IMR-90 (cell line): Measurements from ENCODE around the gene MGAT5B. TPM values are rescaled to one million over a fixed set of nuclear protein-coding genes. Genes with fewer than 3 reads are reported as not detected.
A peak's percentile ranks its signal among the peaks of the same experiment; 100 is the strongest.

Experiments used
- ATAC-seq: fragments of 200-7000 bp; cut with Tn5 transposase; 2 replicates; pipeline ENCODE4 v1.9.1; 2020; ENCODE audit warnings: low read depth, mild to moderate bottlenecking, moderate library complexity
- BruUV-seq: library from RNA; stranded (reverse); fragments of 400-500 nt; replicated peaks from 2 replicates; lab custom pipeline; 2021; lab: Mats Ljungman, UMichigan
- CTCF ChIA-PET: fragments of 300-600 bp; formaldehyde crosslinking; extraction: SDS; loops from one replicate; lab custom pipeline; 2021; ENCODE audit warnings: antibody characterized with exemption; lab: Yijun Ruan, JAX
- POLR2A ChIA-PET: fragments of 300-600 bp; sonication (Branson Sonifier 250); formaldehyde crosslinking; loops from one replicate; lab custom pipeline; 2022; ENCODE audit warnings: antibody characterized with exemption; ENCODE audit not compliant: unreplicated experiment; lab: Charles Lee
- DNase-seq: peaks from one replicate; pipeline ENCODE4 v3.0.0; 2013
- H2AFZ ChIP-seq: replicated peaks from 2 replicates; pipeline ENCODE3; 2013; ENCODE audit warnings: low read length, mild to moderate bottlenecking; ENCODE audit not compliant: poor library complexity
- H2AK5ac ChIP-seq: 2 replicates; pipeline ENCODE4 v1.6.1; 2013; ENCODE audit warnings: low read depth, low read length, inconsistent platforms
- H2AK9ac ChIP-seq: replicated peaks from 2 replicates; pipeline ENCODE3; 2013; ENCODE audit warnings: mild to moderate bottlenecking, low read depth, low read length, moderate library complexity; ENCODE audit not compliant: poor library complexity
- H2BK120ac ChIP-seq: 2 replicates; pipeline ENCODE4 v1.6.1; 2013; ENCODE audit warnings: low read depth, low read length, inconsistent platforms
- H2BK15ac ChIP-seq: 3 replicates; pipeline ENCODE4 v1.6.1; 2013; ENCODE audit warnings: low read depth, low read length, inconsistent platforms
- H2BK20ac ChIP-seq: 2 replicates; pipeline ENCODE4 v1.6.1; 2013; ENCODE audit warnings: low read depth, mild to moderate bottlenecking, inconsistent platforms, low read length, moderate library complexity
- H2BK5ac ChIP-seq: 2 replicates; pipeline ENCODE4 v1.6.1; 2013; ENCODE audit warnings: mild to moderate bottlenecking, low read depth, low read length, inconsistent platforms; ENCODE audit not compliant: poor library complexity, severe bottlenecking
- H3K14ac ChIP-seq: replicated peaks from 2 replicates; pipeline ENCODE4 v1.6.1; 2013; ENCODE audit warnings: low read depth, low read length, inconsistent platforms
- H3K18ac ChIP-seq: 2 replicates; pipeline ENCODE4 v1.6.1; 2013; ENCODE audit warnings: low read depth, low read length, control low read depth
- H3K23ac ChIP-seq: 2 replicates; pipeline ENCODE4 v1.6.1; 2013; ENCODE audit warnings: low read depth, low read length, inconsistent platforms
- H3K27ac ChIP-seq: 2 replicates; pipeline ENCODE4 v1.5.1; 2013; ENCODE audit warnings: mild to moderate bottlenecking, control low read depth, low read length; ENCODE audit not compliant: insufficient read depth
- H3K27me3 ChIP-seq: 2 replicates; pipeline ENCODE4 v1.6.1; 2013; ENCODE audit warnings: low read length; ENCODE audit not compliant: control insufficient read depth, insufficient read depth
- H3K36me3 ChIP-seq: 2 replicates; pipeline ENCODE4 v1.6.1; 2013; ENCODE audit warnings: low read length, mixed read lengths; ENCODE audit not compliant: control insufficient read depth, insufficient read depth
- H3K4ac ChIP-seq: 2 replicates; pipeline ENCODE4 v1.6.1; 2013; ENCODE audit warnings: low read depth, low read length, inconsistent platforms
- H3K4me1 ChIP-seq: 2 replicates; pipeline ENCODE4 v1.6.1; 2013; ENCODE audit warnings: low read length, mixed read lengths; ENCODE audit not compliant: control insufficient read depth, insufficient read depth
- H3K4me2 ChIP-seq: 2 replicates; pipeline ENCODE4 v1.6.1; 2013; ENCODE audit warnings: low read depth, mild to moderate bottlenecking, control low read depth, low read length, moderate library complexity
- H3K4me3 ChIP-seq: 2 replicates; pipeline ENCODE4 v1.5.1; 2013; ENCODE audit warnings: low read depth, mild to moderate bottlenecking, control low read depth, low read length, moderate library complexity; ENCODE audit not compliant: insufficient read depth
- H3K56ac ChIP-seq: 2 replicates; pipeline ENCODE4 v1.6.1; 2013; ENCODE audit warnings: low read length, inconsistent platforms; ENCODE audit not compliant: insufficient read depth; ENCODE audit errors: extremely low read depth
- H3K79me1 ChIP-seq, 2 experiments: 2 replicates each; pipeline ENCODE4 v1.6.1; 2013; ENCODE audit warnings: low read length in 2 of 2, inconsistent platforms in 1 of 2, low read depth in 1 of 2
- H3K9ac ChIP-seq: 2 replicates; pipeline ENCODE4 v1.6.1; 2013; ENCODE audit warnings: low read depth, low read length, control low read depth
- H3K9me1 ChIP-seq: 2 replicates; pipeline ENCODE4 v1.6.1; 2013; ENCODE audit warnings: low read length, inconsistent platforms; ENCODE audit not compliant: insufficient read depth
- H3K9me3 ChIP-seq: 2 replicates; pipeline ENCODE4 v1.6.1; 2013; ENCODE audit warnings: low read length; ENCODE audit not compliant: control insufficient read depth, insufficient read depth
- H4K20me1 ChIP-seq: 2 replicates; pipeline ENCODE4 v1.6.1; 2013; ENCODE audit warnings: low read length, inconsistent platforms; ENCODE audit not compliant: insufficient read depth
- H4K5ac ChIP-seq: 2 replicates; pipeline ENCODE4 v1.6.1; 2013; ENCODE audit warnings: mild to moderate bottlenecking, low read depth, low read length, control low read depth
- H4K8ac ChIP-seq, 2 experiments: 2 replicates each; pipeline ENCODE4 v1.6.1; 2013; ENCODE audit warnings: low read depth in 2 of 2, low read length in 2 of 2, control low read depth in 1 of 2, inconsistent platforms in 1 of 2
- H4K91ac ChIP-seq: 2 replicates; pipeline ENCODE4 v1.6.1; 2013; ENCODE audit warnings: low read depth, low read length, inconsistent platforms; ENCODE audit not compliant: insufficient read depth
- CEBPB ChIP-seq: IDR thresholded peaks from 2 replicates; pipeline ENCODE4 v1.6.1; 2012; ENCODE audit warnings: low read depth, low read length, improper control_type of control experiment
- CHD1 ChIP-seq: IDR thresholded peaks from 2 replicates; pipeline ENCODE4 v1.6.1; 2012; ENCODE audit warnings: low read depth, low read length, improper control_type of control experiment
- FOS ChIP-seq: fragments of 150-350 bp; IDR thresholded peaks from 2 replicates; pipeline ENCODE4 v1.6.1; 2016; ENCODE audit warnings: low read depth, low read length
- MAFK ChIP-seq: IDR thresholded peaks from 2 replicates; pipeline ENCODE4 v1.6.1; 2012; ENCODE audit warnings: low read depth, low read length, improper control_type of control experiment
- MAZ ChIP-seq: IDR thresholded peaks from 2 replicates; pipeline ENCODE4 v1.6.1; 2012; ENCODE audit warnings: low read depth, mild to moderate bottlenecking, low read length, improper control_type of control experiment, moderate library complexity, borderline replicate concordance
- MXI1 ChIP-seq: IDR thresholded peaks from 2 replicates; pipeline ENCODE4 v1.6.1; 2012; ENCODE audit warnings: low read depth, mild to moderate bottlenecking, low read length, moderate library complexity, borderline replicate concordance
- NFE2L2 ChIP-seq: fragments of 150-350 bp; IDR thresholded peaks from 2 replicates; pipeline ENCODE4 v1.6.1; 2016; ENCODE audit warnings: low read depth, mild to moderate bottlenecking, low read length
- POLR2A ChIP-seq: IDR thresholded peaks from 2 replicates; pipeline ENCODE4 v1.6.1; 2012; ENCODE audit warnings: mild to moderate bottlenecking, low read depth, low read length
- WGBS, 2 experiments: methylation state at CpG; one replicate each; pipeline versions ENCODE4 v1.1.5 to v1.1.7; 2013; ENCODE audit warnings: missing lambda C conversion rate in 2 of 2; ENCODE audit not compliant: insufficient read length in 1 of 2; ENCODE audit errors: extremely low coverage in 2 of 2; 5-methylcytosine and 5-hydroxymethylcytosine counted together
- dilution Hi-C: fragments of 300-500 bp; cut with HindIII; formaldehyde crosslinking; loops from one replicate; pipeline ENCODE4 v1.14.3; 2018; ENCODE audit warnings: low sequenced_read_pairs; ENCODE audit not compliant: unreplicated experiment
- in situ Hi-C: fragments of 300-500 bp; cut with MboI; formaldehyde crosslinking; loops from 3 replicates; pipeline ENCODE4 v1.14.3; 2019; ENCODE audit warnings: low sequenced_read_pairs, inconsistent platforms, mixed read lengths
- intact Hi-C: fragments of 100-400 bp; cut with micrococcal nuclease; formaldehyde crosslinking; loops from 2 replicates; pipeline ENCODE4 v1.10.0; 2022
- polyA plus RNA-seq, 3 experiments: library from polyadenylated mRNA; depleted of rRNA; stranded (reverse); fragments of >200 nt; gene quantifications; 2 replicates each; pipeline ENCODE4 v1.2.3, GENCODE V29; 2012; ENCODE audit warnings: low replicate concordance in 1 of 3
- total RNA-seq: library from RNA; depleted of rRNA; stranded (reverse); fragments of >200 nt; gene quantifications from 2 replicates; pipeline ENCODE4 v1.2.3, GENCODE V29; 2012
- TF ChIP-seq, protein P1 (sequence below): conservative IDR thresholded peaks from 2 replicates; pipeline ENCODE4 v1.5.1; 2012; ENCODE audit warnings: mild to moderate bottlenecking, low read depth, low read length, improper control_type of control experiment
- TF ChIP-seq, protein P2 (sequence below): fragments of 150-350 bp; IDR thresholded peaks from 2 replicates; pipeline ENCODE4 v1.6.1; 2016; ENCODE audit warnings: low read depth, mild to moderate bottlenecking, low read length, moderate library complexity, borderline replicate concordance
- TF ChIP-seq, protein P3 (sequence below): fragments of 150-350 bp; IDR thresholded peaks from 2 replicates; pipeline ENCODE4 v1.6.1; 2017; ENCODE audit warnings: mild to moderate bottlenecking, antibody characterized with exemption, low read length, low read depth

MGAT5B gene
- total and polyA plus RNA-seq, 2 of the 4 experiments (the other 2 are of a cell fraction), result 0.54 to 2.0 TPM

DNA sequence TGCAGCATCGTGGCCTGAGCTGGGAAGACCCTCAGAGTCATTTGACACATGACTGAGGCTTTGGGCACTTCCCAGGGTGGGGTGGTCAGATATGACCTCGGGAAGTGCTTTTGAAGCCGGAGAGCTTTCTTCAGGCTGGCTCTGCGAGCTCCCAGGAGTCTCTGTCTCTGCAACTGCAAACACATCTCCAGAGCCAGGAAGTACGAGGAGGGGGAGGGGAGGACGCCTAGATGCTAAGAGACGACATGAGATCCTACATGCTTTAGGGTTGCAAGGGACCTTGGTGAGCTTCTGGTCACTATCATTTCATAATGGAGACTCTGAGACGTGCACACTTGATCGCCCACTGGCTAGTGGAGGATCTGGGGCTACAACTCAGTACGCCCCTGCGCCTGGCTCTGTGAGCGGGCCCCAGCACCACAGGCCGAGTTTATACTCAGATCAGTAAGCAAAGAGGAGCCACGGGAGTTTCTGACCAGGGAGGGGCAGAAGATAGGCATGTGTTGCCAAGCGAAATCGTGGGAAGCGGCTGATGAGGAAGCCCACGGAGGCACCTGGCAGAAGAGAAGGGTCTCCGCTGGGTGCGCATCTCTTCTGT is 527 bp upstream of the MGAT5B start (continued):
- TF ChIP-seq POLR2A, result no peak
- TF ChIP-seq MAFK, result no peak

DNA sequence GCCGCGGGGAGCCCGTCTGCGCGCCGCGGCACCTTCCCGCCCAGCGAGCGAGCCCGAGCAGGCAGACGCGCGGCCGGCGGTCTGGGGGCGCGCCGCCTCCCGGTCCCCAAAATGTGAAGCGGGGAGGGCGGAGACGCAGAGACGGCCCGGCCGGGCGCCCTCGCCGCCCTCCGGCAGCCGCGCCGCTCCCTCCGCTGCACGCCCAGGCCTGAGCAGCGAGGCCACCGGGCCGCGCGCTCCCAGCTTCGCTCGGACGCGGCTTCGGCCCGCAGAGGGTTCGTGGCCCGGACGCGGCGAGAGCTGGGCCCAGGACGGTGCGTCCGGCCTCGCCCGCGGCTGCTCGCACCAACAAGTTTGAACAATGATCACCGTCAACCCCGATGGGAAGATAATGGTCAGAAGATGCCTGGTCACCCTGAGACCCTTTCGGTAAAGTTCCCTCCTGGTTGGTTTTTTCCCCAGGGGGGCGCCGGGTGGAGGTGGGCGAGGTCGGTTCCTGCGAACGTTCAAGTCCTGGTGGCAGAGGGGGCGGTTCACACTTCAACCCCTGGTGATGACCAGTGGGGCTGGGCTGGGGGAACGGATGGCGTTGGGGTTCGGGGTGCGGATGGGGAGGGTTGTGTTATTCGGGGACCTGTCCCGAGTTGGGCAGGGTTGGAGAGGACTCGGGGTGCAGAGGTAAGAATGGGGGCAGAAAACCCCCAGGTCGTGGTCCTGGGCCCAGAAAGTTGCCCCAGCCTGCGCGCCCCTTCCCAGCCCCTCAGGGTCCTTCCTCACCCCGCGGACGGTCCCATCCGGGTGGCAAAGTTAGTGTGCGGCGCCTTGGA is 678 bp downstream of the MGAT5B start:
- H3K14ac ChIP-seq, result no peak overlapping the region
- ATAC-seq, result peak; percentile 2
- H2AK5ac ChIP-seq, result no peak overlapping the region
- dilution Hi-C loops, result no loop called here
- in situ Hi-C loops, result loop anchor here (5.0 to 25.0 kb wide), 2 partner anchors 193 to 368 kb away; no protein-coding TSS in a partner anchor
- H4K91ac ChIP-seq, result no peak overlapping the region
- no peak overlapping the region for H3K9ac ChIP-seq
- no peak overlapping the region for H3K23ac ChIP-seq
- peaks cover 15% of the 10 kb centered on the region for H3K27me3 ChIP-seq
- ChIA-PET CTCF (interaction anchor here (1.1 to 2.3 kb wide), 9 partner anchors 11 to 198 kb away, joined by 3 to 32 read pairs (median 5); no protein-coding TSS in a partner anchor), POLR2A (no interaction called here)
- no peak overlapping the region for H2BK15ac ChIP-seq
- no peak overlapping the region for H2BK20ac ChIP-seq
- no peak overlapping the region for H2AK9ac ChIP-seq
- intact Hi-C loops, result loop anchor here (1.0 to 5.0 kb wide), 2 partner anchors 187 to 378 kb away; no protein-coding TSS in a partner anchor
- H2BK120ac ChIP-seq, result no peak overlapping the region
- H4K8ac ChIP-seq, result no peak overlapping the region
- peaks cover 0 to 7% of the 10 kb centered on the region in 2 experiments; a peak in 1 of 4 replicates for H3K79me1 ChIP-seq
- H3K27ac ChIP-seq, result no peak overlapping the region
- peak overlapping the region; percentile 93 for H2AFZ ChIP-seq
- WGBS, 2 experiments, result 1% methylated on average over 50 of the region's 84 CpGs; no CpG with 5 or more reads in 1 of the 2 experiments
- peaks cover 27% of the 10 kb centered on the region for H3K9me1 ChIP-seq
- no peaks in the 10 kb centered on the region for H3K9me3 ChIP-seq
- no peak overlapping the region for H3K18ac ChIP-seq
- H3K4me1 ChIP-seq, result peaks cover 31% of the 10 kb centered on the region
- H3K4me3 ChIP-seq, result peak overlapping the region; percentile 41
- no peak overlapping the region for H2BK5ac ChIP-seq
- H3K56ac ChIP-seq, result no peak overlapping the region
- H3K4ac ChIP-seq, result no peak overlapping the region
- no TSS peak for BruUV-seq
- no peak overlapping the region for H4K5ac ChIP-seq
- no peaks in the 10 kb centered on the region for H3K36me3 ChIP-seq
- H3K4me2 ChIP-seq, result no peak overlapping the region
- H4K20me1 ChIP-seq, result peaks cover 9% of the 10 kb centered on the region
- DNase-seq, result no peak
- TF ChIP-seq FOS (no peak), CEBPB (no peak), MXI1 (no peak), NFE2L2 (no peak), CHD1 (no peak), MAZ (no peak), POLR2A (no peak)
- TF ChIP-seq, protein P1, sequence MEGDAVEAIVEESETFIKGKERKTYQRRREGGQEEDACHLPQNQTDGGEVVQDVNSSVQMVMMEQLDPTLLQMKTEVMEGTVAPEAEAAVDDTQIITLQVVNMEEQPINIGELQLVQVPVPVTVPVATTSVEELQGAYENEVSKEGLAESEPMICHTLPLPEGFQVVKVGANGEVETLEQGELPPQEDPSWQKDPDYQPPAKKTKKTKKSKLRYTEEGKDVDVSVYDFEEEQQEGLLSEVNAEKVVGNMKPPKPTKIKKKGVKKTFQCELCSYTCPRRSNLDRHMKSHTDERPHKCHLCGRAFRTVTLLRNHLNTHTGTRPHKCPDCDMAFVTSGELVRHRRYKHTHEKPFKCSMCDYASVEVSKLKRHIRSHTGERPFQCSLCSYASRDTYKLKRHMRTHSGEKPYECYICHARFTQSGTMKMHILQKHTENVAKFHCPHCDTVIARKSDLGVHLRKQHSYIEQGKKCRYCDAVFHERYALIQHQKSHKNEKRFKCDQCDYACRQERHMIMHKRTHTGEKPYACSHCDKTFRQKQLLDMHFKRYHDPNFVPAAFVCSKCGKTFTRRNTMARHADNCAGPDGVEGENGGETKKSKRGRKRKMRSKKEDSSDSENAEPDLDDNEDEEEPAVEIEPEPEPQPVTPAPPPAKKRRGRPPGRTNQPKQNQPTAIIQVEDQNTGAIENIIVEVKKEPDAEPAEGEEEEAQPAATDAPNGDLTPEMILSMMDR, result no peak
- TF ChIP-seq, protein P2, sequence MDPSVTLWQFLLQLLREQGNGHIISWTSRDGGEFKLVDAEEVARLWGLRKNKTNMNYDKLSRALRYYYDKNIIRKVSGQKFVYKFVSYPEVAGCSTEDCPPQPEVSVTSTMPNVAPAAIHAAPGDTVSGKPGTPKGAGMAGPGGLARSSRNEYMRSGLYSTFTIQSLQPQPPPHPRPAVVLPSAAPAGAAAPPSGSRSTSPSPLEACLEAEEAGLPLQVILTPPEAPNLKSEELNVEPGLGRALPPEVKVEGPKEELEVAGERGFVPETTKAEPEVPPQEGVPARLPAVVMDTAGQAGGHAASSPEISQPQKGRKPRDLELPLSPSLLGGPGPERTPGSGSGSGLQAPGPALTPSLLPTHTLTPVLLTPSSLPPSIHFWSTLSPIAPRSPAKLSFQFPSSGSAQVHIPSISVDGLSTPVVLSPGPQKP, result no peak
- TF ChIP-seq, protein P3, sequence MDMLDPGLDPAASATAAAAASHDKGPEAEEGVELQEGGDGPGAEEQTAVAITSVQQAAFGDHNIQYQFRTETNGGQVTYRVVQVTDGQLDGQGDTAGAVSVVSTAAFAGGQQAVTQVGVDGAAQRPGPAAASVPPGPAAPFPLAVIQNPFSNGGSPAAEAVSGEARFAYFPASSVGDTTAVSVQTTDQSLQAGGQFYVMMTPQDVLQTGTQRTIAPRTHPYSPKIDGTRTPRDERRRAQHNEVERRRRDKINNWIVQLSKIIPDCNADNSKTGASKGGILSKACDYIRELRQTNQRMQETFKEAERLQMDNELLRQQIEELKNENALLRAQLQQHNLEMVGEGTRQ, result no peak
